OCI-LY7 (cell line): ENCODE results near the gene ST8SIA5.

ENCODE experiments used
- EZH2phosphoT487 ChIP-seq: fragments of 200-600 bp; sonication (generic); IDR thresholded peaks from 2 replicates; pipeline ENCODE4 v1.6.1; 2018; ENCODE audit warnings: low read depth, borderline replicate concordance, mild to moderate bottlenecking, mixed run types, antibody characterized with exemption, low read length, moderate library complexity, mixed read lengths
- TF ChIP-seq, protein P1 (sequence below): fragments of 200-600 bp; sonication (generic); conservative IDR thresholded peaks from 2 replicates; pipeline ENCODE4 v1.5.1; 2014; ENCODE audit warnings: mild to moderate bottlenecking, antibody characterized with exemption, low read length, moderate library complexity, mixed read lengths

- TF ChIP-seq, protein P1, sequence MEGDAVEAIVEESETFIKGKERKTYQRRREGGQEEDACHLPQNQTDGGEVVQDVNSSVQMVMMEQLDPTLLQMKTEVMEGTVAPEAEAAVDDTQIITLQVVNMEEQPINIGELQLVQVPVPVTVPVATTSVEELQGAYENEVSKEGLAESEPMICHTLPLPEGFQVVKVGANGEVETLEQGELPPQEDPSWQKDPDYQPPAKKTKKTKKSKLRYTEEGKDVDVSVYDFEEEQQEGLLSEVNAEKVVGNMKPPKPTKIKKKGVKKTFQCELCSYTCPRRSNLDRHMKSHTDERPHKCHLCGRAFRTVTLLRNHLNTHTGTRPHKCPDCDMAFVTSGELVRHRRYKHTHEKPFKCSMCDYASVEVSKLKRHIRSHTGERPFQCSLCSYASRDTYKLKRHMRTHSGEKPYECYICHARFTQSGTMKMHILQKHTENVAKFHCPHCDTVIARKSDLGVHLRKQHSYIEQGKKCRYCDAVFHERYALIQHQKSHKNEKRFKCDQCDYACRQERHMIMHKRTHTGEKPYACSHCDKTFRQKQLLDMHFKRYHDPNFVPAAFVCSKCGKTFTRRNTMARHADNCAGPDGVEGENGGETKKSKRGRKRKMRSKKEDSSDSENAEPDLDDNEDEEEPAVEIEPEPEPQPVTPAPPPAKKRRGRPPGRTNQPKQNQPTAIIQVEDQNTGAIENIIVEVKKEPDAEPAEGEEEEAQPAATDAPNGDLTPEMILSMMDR, result no peak
- no peak for TF ChIP-seq EZH2phosphoT487
These were observed 49.9 kb downstream of the ST8SIA5 start for GRCh38 chr18:46706968-46707367.
